Endodermal cell (in vitro differentiated cells): Measurements from ENCODE around the gene KDSR. TPM values are rescaled to one million over a fixed set of nuclear protein-coding genes. Genes with fewer than 3 reads are reported as not detected.

Experiments
- DNase-seq: peaks from one replicate; pipeline ENCODE4 v3.0.0-alpha.2; 2017
- H3K27ac ChIP-seq: 2 replicates; pipeline ENCODE4 v1.5.1; 2013; ENCODE audit warnings: mild to moderate bottlenecking, low read depth, low read length, moderate library complexity
- H3K27me3 ChIP-seq: 2 replicates; pipeline ENCODE4 v1.6.1; 2013; ENCODE audit warnings: mild to moderate bottlenecking, low read length, moderate library complexity; ENCODE audit not compliant: insufficient read depth, control insufficient read depth, poor library complexity, severe bottlenecking
- H3K36me3 ChIP-seq: 2 replicates; pipeline ENCODE4 v1.7.0; 2013; ENCODE audit warnings: mild to moderate bottlenecking, low read length, moderate library complexity; ENCODE audit not compliant: control insufficient read depth, insufficient read depth
- H3K4me1 ChIP-seq: one replicate; pipeline ENCODE4 v1.7.0; 2013; ENCODE audit warnings: low read length; ENCODE audit not compliant: control insufficient read depth, insufficient read depth
- H3K4me3 ChIP-seq: 2 replicates; pipeline ENCODE4 v1.5.1; 2013; ENCODE audit warnings: mild to moderate bottlenecking, low read length, moderate library complexity
- H3K9ac ChIP-seq: 2 replicates; pipeline ENCODE4 v1.6.1; 2013; ENCODE audit warnings: mild to moderate bottlenecking, low read length, moderate library complexity; ENCODE audit not compliant: poor library complexity, severe bottlenecking; ENCODE audit errors: extremely low read depth
- H3K9me3 ChIP-seq: 2 replicates; pipeline ENCODE4 v1.6.1; 2013; ENCODE audit warnings: mild to moderate bottlenecking, low read length, moderate library complexity; ENCODE audit not compliant: control insufficient read depth
- H3K27ac Mint-ChIP-seq: 2 replicates; pipeline ENCODE4 v1.8.0; 2020; ENCODE audit warnings: mixed read lengths
- H3K27me3 Mint-ChIP-seq: 2 replicates; pipeline ENCODE4 v1.8.0; 2021; ENCODE audit warnings: mild to moderate bottlenecking, mixed read lengths; ENCODE audit not compliant: insufficient read depth
- H3K36me3 Mint-ChIP-seq: 2 replicates; pipeline ENCODE4 v1.8.0; 2020; ENCODE audit warnings: low read depth, mixed read lengths
- H3K4me1 Mint-ChIP-seq: 2 replicates; pipeline ENCODE4 v1.8.0; 2020; ENCODE audit warnings: mixed read lengths
- H3K4me3 Mint-ChIP-seq: 2 replicates; pipeline ENCODE4 v1.8.0; 2020; ENCODE audit warnings: mild to moderate bottlenecking, moderate library complexity, mixed read lengths
- H3K9me3 Mint-ChIP-seq: 2 replicates; pipeline ENCODE4 v1.8.0; 2020; ENCODE audit warnings: mild to moderate bottlenecking, mixed read lengths
- CTCF ChIP-seq: fragments of 200-600 bp; sonication (generic); conservative IDR thresholded peaks from 2 replicates; pipeline ENCODE4 v1.5.0; 2021; ENCODE audit warnings: antibody characterized with exemption, mild to moderate bottlenecking
- WGBS, 2 experiments: methylation state at CpG; one replicate each; pipeline versions ENCODE4 v1.1.5 to v1.1.7; 2013; ENCODE audit warnings: missing lambda C conversion rate in 2 of 2, mixed read lengths in 1 of 2; ENCODE audit not compliant: insufficient coverage in 1 of 2, insufficient read length in 1 of 2; 5-methylcytosine and 5-hydroxymethylcytosine counted together
- total RNA-seq, 2 donors: library from RNA; stranded (reverse); fragmentation: NEBNext Ultra II Directional in 1 of 2; extraction: Animal tissue kit (Norgen Biotek cat#: 25700) in 1 of 2; gene quantifications; 2 replicates in 1 of 2; 3 replicates in 1 of 2; pipeline ENCODE4 v1.2.1, GENCODE V29; 2021

Gene KDSR
- total RNA-seq, 2 donors from 2014 or later = 39.3 to 51.0 TPM

- 0% methylated on average over 4 to 71 of the region's 78 CpGs for WGBS, 2 experiments
- Histone ChIP-seq H3K4me1 (peaks cover 4% of the 10 kb centered on the region), H3K36me3 (no peaks in the 10 kb centered on the region), H3K27me3 (peaks cover 55% of the 10 kb centered on the region), H3K27ac (no peak within 1 kb of the TSS), H3K4me3 (peak within 1 kb of the TSS; percentile 86), H3K9me3 (no peaks in the 10 kb centered on the region), H3K9ac (no peak within 1 kb of the TSS)
- Mint-ChIP-seq H3K36me3 (no peaks in the 10 kb centered on the region), H3K9me3 (no peaks in the 10 kb centered on the region), H3K4me3 (peak within 1 kb of the TSS; percentile 70), H3K27ac (peak within 1 kb of the TSS; percentile 3), H3K4me1 (peaks cover 16% of the 10 kb centered on the region), H3K27me3 (peaks cover 50% of the 10 kb centered on the region)
- DNase-seq = peak; percentile 71
- TF ChIP-seq CTCF = no peak
Observed at GRCh38 chr18:63319383-63320122, 47.5 kb downstream of the KDSR start, which contains the start of gene BCL2. Gene BCL2, minus strand, starts transcription at chr18:63319769.

- H3K4me1 ChIP-seq = peaks cover 4% of the 10 kb centered on the region
- peaks cover 59% of the 10 kb centered on the region for H3K27me3 ChIP-seq
- 8 to 18% methylated on average over 5 to 7 of the region's 8 CpGs for WGBS, 2 experiments
- peak overlapping the region; percentile 86 for H3K4me3 ChIP-seq
- no peak overlapping the region for H3K27ac ChIP-seq
- H3K36me3 Mint-ChIP-seq = no peaks in the 10 kb centered on the region
- H3K9ac ChIP-seq = no peak overlapping the region
- TF ChIP-seq CTCF = no peak
- H3K4me3 Mint-ChIP-seq = peak overlapping the region; percentile 70
- no peaks in the 10 kb centered on the region for H3K9me3 ChIP-seq
- H3K27ac Mint-ChIP-seq = peak overlapping the region; percentile 3
- DNase-seq = no peak
- H3K36me3 ChIP-seq = no peaks in the 10 kb centered on the region
- peaks cover 54% of the 10 kb centered on the region for H3K27me3 Mint-ChIP-seq
- peaks cover 16% of the 10 kb centered on the region for H3K4me1 Mint-ChIP-seq
- H3K9me3 Mint-ChIP-seq = no peaks in the 10 kb centered on the region
Observed at GRCh38 chr18:63318889-63319382, 48.1 kb downstream of the KDSR start.

- Histone ChIP-seq H3K9me3 (no peaks in the 10 kb centered on the region), H3K9ac (no peak overlapping the region), H3K4me3 (peak overlapping the region; percentile 86), H3K36me3 (no peaks in the 10 kb centered on the region), H3K27me3 (peaks cover 59% of the 10 kb centered on the region), H3K27ac (no peak overlapping the region), H3K4me1 (peaks cover 4% of the 10 kb centered on the region)
- Mint-ChIP-seq H3K36me3 (no peaks in the 10 kb centered on the region), H3K27ac (no peak overlapping the region), H3K9me3 (no peaks in the 10 kb centered on the region), H3K27me3 (peaks cover 54% of the 10 kb centered on the region), H3K4me3 (peak overlapping the region; percentile 70), H3K4me1 (peaks cover 16% of the 10 kb centered on the region)
- peak; percentile 86 for TF ChIP-seq CTCF
- WGBS, 2 experiments = 8 to 35% methylated on average over 12 to 66 of the region's 66 CpGs
- peak; percentile 94 for DNase-seq
Observed at GRCh38 chr18:63317982-63318888, 48.8 kb downstream of the KDSR start.
